ENCODE data around the gene NKAIN2. TPM values are rescaled to one million over a fixed set of nuclear protein-coding genes. Genes with fewer than 3 reads are reported as not detected.

The NKAIN2 gene
- total RNA-seq, 1 experiment from 2014 or later = not detected

GRCh38 chr6:124496334-124496733 lies 692.7 kb downstream of the NKAIN2 start:
- Histone ChIP-seq H3K4me1 (ENCODE audit: control insufficient read depth in 1 of 2, insufficient read depth in 2 of 2, low read length in 2 of 2) (no peaks in the 10 kb centered on the region), H2AFZ (ENCODE audit: low read depth, low read length, poor library complexity, severe bottlenecking) (no peak overlapping the region), H3K27me3 (ENCODE audit: insufficient read depth, low read length) (no peaks in the 10 kb centered on the region; the same call in none of the 2 replicates), H3K27ac (ENCODE audit: low read depth, low read length) (no peak overlapping the region), H4K20me1 (ENCODE audit: insufficient read depth) (no peaks in the 10 kb centered on the region), H3K4me2 (ENCODE audit: low read length) (no peak overlapping the region), H3K36me3 (ENCODE audit: control insufficient read depth in 1 of 2, insufficient read depth in 2 of 2, low read length in 2 of 2) (no peaks in the 10 kb centered on the region), H3K9me2 (ENCODE audit: insufficient read depth) (no peaks in the 10 kb centered on the region), H3K9me3 (ENCODE audit: control insufficient read depth in 1 of 2, insufficient read depth in 1 of 2, low read depth in 1 of 2, low read length in 2 of 2) (no peaks in the 10 kb centered on the region), H3K9ac (ENCODE audit: low read length) (no peak overlapping the region), H3K4me3 (replicated peaks in 1 of 2; ENCODE audit: low read depth in 1 of 2, low read length in 2 of 2) (no peak overlapping the region), H3K79me2 (ENCODE audit: insufficient read depth, low read length) (no peaks in the 10 kb centered on the region)
- no peak for TF ChIP-seq SRF (IDR thresholded peaks at IDR 0.05; ENCODE audit: low read depth)
- TF ChIP-seq FOSL1 (IDR thresholded peaks at IDR 0.05; ENCODE audit: low read depth) = no peak
- RAD21 ChIA-PET (ENCODE audit: low non-redundant PET in 1 of 2, low total read pairs in 2 of 2, uncharacterized antibody in 2 of 2, unreplicated experiment in 2 of 2) = no interaction called here
- CTCF ChIA-PET = no interaction called here
- DNase-seq (ENCODE audit: low read depth, low spot score) (no peak), ATAC-seq (no peak)
- intact Hi-C loops (cut with micrococcal nuclease) = no loop called here
- POLR2A ChIA-PET = no interaction called here
- BruUV-seq (replicated peaks) = no TSS peak

- H2AFZ ChIP-seq (ENCODE audit: low read depth, low read length, poor library complexity, severe bottlenecking) = no peak overlapping the region
- intact Hi-C loops (cut with micrococcal nuclease) = no loop called here
- TF ChIP-seq JUND (IDR thresholded peaks at IDR 0.05) (no peak), RAD21 (IDR thresholded peaks at IDR 0.05; ENCODE audit: low read depth) (no peak), FOSL1 (IDR thresholded peaks at IDR 0.05; ENCODE audit: low read depth) (no peak), ZNF274 (IDR thresholded peaks at IDR 0.05; ENCODE audit: low read depth, low read length) (no peak), CEBPB (IDR thresholded peaks at IDR 0.05; ENCODE audit: low read depth) (no peak), MAX (IDR thresholded peaks at IDR 0.05) (no peak)
- no peak overlapping the region for H3K27ac ChIP-seq (ENCODE audit: low read depth, low read length)
- ATAC-seq (no peak), DNase-seq (ENCODE audit: low read depth, low spot score) (no peak)
- H3K79me2 ChIP-seq (ENCODE audit: insufficient read depth, low read length) = no peaks in the 10 kb centered on the region
- ChIA-PET CTCF (no interaction called here), POLR2A (no interaction called here), RAD21 (ENCODE audit: low non-redundant PET in 1 of 2, low total read pairs in 2 of 2, uncharacterized antibody in 2 of 2, unreplicated experiment in 2 of 2) (no interaction called here)
- no peaks in the 10 kb centered on the region for H3K9me3 ChIP-seq (ENCODE audit: control insufficient read depth in 1 of 2, insufficient read depth in 1 of 2, low read depth in 1 of 2, low read length in 2 of 2)
- H4K20me1 ChIP-seq (ENCODE audit: insufficient read depth) = no peaks in the 10 kb centered on the region
- no peaks in the 10 kb centered on the region for H3K36me3 ChIP-seq (ENCODE audit: control insufficient read depth in 1 of 2, insufficient read depth in 2 of 2, low read length in 2 of 2)
- H3K4me1 ChIP-seq (ENCODE audit: control insufficient read depth in 1 of 2, insufficient read depth in 2 of 2, low read length in 2 of 2) = no peaks in the 10 kb centered on the region
- no peak overlapping the region for H3K4me3 ChIP-seq (replicated peaks in 1 of 2; ENCODE audit: low read depth in 1 of 2, low read length in 2 of 2)
- no peak overlapping the region for H3K9ac ChIP-seq (ENCODE audit: low read length)
- H3K27me3 ChIP-seq (ENCODE audit: insufficient read depth, low read length) = peaks cover 6% of the 10 kb centered on the region; the same call in 1 of the 2 replicates
- BruUV-seq (replicated peaks) = no TSS peak
- no peak overlapping the region for H3K4me2 ChIP-seq (ENCODE audit: low read length)
- no peaks in the 10 kb centered on the region for H3K9me2 ChIP-seq (ENCODE audit: insufficient read depth)
Measured at GRCh38 chr6:124512431-124512830, 708.8 kb downstream of the NKAIN2 start.
